ENCODE data around the gene DDR2.
"Not testable (repeated sequence)": the region's sequence is repeated elsewhere in the genome, so short reads cannot be mapped to it uniquely, and the experiment has no call there.

Gene DDR2

GRCh38 chr1:162788783-162789182 lies 156.5 kb downstream of the DDR2 start:
- not testable (repeated sequence) for DNase-seq

GRCh38 chr1:162790303-162790984 lies 158.2 kb downstream of the DDR2 start, which contains the start of gene HSD17B7:
HSD17B7 (plus strand) TSS chr1:162790702; CDS start chr1:162790801, 99 bp downstream.
- DNase-seq = peak; percentile 80

- not testable (repeated sequence) for DNase-seq
Observed at GRCh38 chr1:162790985-162791357, 158.7 kb downstream of the DDR2 start.

- DNase-seq = not testable (repeated sequence)
Observed at GRCh38 chr1:162794284-162794683, 162.0 kb downstream of the DDR2 start.

GRCh38 chr1:162796617-162797279 lies 164.5 kb downstream of the DDR2 start:
- DNase-seq = not testable (repeated sequence)

DNA sequence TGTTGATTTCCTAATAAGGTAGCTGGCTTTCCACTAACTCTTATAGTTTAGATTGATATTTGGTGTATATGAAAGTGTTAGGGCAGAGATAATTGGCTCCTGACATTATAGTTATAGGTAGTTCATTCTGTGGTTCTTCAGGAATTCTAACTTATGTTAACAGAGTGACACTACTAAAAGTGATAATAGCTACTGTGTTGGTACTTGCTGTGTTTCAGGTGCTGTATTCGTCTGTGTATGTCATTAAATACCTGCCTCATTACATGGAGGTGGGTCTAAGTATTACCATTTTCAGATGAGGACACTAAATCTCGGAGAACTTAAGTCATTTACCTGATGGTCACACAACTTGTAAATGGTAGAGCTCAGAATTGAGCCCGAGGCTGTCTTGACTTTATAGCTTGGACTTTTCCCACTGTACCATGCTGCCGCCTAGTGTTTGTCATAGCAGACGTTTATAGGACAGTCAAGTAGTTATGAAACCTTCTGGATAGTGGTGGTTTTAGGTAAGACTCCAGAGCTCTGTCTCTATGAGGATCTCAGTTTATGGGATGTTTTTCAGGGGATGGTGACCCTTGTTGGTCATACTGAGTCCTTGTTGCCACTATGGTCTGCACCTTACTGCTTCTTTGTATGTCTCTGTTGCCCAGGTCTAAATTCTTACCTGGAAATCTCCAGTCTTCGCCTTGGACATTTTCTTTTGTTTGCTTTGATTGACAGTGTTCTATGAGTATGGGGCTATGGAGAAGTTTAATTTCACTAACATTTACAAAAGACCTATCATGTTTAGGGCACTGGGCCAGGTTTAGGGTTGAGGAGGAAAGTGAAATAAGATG lies 167.9 kb downstream of the DDR2 start:
- not testable (repeated sequence) for DNase-seq

GRCh38 chr1:162807503-162807902 lies 175.2 kb downstream of the DDR2 start:
- DNase-seq = not testable (repeated sequence)

DNA sequence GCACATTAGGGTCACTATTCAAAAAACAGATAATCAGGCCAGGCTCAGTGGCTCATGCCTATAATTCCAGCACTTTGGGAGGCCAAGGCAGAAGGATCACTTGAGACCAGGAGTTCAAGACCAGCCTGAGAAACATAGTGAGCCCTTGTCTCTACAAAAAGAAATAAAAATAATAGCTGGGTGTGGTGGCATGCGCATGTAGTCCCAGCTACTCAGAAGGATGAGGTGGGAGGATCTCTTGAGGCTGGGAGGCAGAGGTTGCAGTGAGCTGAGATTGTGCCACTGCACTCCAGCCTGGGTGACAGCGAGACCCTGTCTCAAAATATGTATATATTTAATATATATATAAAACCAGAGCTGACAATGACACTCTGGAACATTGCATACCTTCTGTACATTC lies 180.1 kb downstream of the DDR2 start:
- not testable (repeated sequence) for DNase-seq

DNA sequence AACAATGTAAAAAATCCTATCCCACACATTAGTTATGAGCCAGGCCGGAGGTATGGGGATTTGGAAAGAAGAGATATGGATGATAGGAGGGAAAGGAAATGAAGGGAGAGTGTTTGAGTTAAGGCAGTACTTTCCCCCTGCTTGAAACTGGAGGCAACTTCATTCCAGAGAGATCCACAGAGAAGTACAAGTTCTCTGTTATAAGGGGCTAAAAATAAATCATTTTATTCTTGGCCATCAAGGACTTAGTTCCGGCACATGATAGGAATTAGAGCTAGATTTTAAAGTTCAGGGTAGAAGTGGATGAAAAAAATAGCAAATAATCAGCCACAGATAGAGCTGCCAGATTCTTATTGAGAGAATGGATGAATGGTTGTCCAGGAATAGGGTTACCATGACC lies 185.9 kb downstream of the DDR2 start:
- DNase-seq = not testable (repeated sequence)

GRCh38 chr1:162818666-162819065 lies 186.4 kb downstream of the DDR2 start:
- not testable (repeated sequence) for DNase-seq

DNA sequence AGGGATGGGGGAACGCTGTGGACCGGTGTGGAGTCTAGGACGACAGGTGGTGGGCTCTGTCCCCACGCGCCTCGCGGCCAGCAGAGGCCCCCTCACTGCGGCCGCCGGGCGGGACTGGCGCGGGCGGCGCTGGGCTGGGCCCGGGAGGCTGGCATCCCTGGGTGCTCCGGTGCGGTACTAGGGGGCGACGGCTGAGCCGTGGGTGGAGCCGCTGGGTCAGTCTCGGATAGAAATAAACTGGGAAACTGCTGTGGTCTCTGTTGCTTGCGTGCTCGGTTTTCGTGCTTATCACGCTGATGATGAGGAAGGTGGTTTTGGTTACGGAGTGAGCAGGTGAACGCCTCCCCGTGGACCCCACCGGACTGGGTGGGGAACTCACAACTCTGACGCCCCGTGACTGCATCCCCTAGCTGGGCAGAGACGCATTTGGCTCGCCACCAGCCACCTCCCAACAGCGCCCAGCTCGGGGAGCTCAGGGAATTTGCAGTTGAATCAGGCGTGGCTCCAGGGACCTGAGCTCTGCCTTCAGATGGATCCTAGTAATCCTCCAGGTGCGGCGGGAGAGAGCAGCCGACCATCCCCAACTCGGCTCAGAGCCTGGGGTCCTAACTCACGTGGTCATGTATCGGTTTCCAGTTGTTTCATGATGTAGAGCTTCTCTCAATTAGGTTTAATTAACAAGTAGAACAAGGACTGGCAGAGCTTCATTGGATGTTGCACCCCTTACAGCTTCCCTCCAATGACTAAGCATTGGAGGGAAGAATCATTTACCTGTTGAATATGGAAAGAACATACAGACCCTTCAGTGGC lies 190.3 kb downstream of the DDR2 start:
- DNase-seq = no peak

GRCh38 chr1:162823231-162823630 lies 191.0 kb downstream of the DDR2 start:
- DNase-seq = no peak

GRCh38 chr1:162823771-162824525 lies 191.7 kb downstream of the DDR2 start:
- DNase-seq = no peak

GRCh38 chr1:162829268-162829667 lies 197.0 kb downstream of the DDR2 start:
- no peak for DNase-seq

DNA sequence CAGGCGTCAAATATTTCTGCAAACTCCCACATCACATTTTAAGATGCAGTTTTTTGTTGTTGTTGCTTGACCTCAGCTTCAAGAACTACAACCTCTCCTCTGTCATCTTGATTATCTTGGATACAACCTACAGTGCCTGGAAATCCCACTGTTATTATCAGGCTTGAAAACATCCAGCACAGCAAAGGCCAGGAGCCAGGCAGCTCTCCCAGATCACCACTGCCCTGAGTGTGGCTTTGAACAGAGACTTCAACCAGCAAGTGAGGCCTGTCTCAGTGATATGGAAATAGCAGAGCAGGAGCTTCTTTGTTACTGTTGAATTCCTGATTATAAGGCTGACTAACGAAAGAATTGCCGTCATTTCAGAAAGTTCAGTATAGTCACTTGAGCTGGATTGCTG lies 200.2 kb downstream of the DDR2 start:
- DNase-seq = no peak

DNA sequence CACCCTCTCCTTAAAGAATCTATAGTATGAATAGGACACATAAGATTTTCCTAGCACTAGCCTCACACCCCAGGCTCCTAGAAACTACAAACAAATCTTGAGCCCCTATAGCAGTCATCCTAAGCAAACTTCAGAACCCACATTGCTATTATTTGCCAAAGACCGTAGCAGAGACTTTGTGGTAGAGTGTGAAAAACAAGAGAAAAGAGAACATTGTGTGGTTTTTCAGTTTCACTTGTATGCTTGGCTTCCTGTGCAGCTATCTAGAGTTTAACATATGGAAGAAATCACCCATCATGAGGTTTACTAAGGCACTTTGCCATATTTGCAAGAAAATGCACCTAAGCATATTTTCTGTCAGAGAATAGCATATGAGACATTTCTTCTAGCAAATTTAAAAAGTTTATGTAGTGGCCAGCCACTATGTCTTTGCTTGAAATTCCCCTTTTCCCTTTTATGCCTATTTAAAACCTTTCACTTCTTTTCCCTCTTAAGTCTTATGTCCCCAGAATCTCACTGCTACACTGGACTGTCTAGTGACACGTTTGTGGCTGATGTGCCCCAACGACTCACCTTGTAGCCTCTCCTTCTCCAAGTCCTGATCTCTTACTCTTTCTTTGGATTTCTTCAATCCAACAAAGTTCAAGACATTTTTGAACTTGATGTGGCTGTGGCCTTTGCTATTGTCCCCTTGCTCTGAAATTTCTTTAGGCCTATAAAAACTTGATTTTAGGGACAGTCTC lies 203.1 kb downstream of the DDR2 start:
- no peak for DNase-seq
